Measurements from ENCODE around the gene CRYGD. TPM values are rescaled to one million over a fixed set of nuclear protein-coding genes. Genes with fewer than 3 reads are reported as not detected.

Gene CRYGD
- total and polyA plus RNA-seq, 12 donors: not detected

DNA sequence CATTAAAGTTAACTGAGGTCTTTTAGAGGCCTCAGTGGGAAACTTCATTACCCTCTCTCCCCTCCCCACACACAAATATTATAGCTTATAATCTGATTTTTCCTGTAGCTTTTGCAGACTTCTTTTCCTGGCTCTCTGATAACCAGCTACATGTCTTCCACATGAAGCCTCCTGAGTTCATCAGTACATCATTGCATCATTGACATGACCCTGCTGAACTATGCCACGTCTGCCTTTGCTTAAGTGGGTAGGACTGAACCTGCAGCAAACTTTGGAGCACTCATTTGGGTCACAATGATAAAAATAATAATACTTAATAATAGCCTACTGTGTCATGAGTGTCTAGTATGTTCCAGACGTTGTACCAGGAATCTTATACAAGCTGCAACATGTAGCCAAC lies 32.1 kb upstream of the CRYGD start:
- Histone ChIP-seq H3K9me3 (replicated peaks in 1 of 3) (no peaks in the 10 kb centered on the region), H3K36me3 (replicated peaks in 1 of 2) (no peaks in the 10 kb centered on the region), H3K4me3 (no peak overlapping the region), H3K27me3 (no peaks in the 10 kb centered on the region), H3K27ac (no peak overlapping the region), H3K4me1 (replicated peaks in 1 of 2) (no peaks in the 10 kb centered on the region)
- TF ChIP-seq, protein P1, sequence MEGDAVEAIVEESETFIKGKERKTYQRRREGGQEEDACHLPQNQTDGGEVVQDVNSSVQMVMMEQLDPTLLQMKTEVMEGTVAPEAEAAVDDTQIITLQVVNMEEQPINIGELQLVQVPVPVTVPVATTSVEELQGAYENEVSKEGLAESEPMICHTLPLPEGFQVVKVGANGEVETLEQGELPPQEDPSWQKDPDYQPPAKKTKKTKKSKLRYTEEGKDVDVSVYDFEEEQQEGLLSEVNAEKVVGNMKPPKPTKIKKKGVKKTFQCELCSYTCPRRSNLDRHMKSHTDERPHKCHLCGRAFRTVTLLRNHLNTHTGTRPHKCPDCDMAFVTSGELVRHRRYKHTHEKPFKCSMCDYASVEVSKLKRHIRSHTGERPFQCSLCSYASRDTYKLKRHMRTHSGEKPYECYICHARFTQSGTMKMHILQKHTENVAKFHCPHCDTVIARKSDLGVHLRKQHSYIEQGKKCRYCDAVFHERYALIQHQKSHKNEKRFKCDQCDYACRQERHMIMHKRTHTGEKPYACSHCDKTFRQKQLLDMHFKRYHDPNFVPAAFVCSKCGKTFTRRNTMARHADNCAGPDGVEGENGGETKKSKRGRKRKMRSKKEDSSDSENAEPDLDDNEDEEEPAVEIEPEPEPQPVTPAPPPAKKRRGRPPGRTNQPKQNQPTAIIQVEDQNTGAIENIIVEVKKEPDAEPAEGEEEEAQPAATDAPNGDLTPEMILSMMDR (IDR thresholded peaks at IDR 0.05): no peak
- no peak for TF ChIP-seq POLR2A (IDR thresholded peaks at IDR 0.05)
- 58 to 82% (median 79%) methylated on average over 2 of the region's 2 CpGs for WGBS, 4 donors
- no peak for DNase-seq
- intact Hi-C loops (cut with DNase I): no loop called here

DNA sequence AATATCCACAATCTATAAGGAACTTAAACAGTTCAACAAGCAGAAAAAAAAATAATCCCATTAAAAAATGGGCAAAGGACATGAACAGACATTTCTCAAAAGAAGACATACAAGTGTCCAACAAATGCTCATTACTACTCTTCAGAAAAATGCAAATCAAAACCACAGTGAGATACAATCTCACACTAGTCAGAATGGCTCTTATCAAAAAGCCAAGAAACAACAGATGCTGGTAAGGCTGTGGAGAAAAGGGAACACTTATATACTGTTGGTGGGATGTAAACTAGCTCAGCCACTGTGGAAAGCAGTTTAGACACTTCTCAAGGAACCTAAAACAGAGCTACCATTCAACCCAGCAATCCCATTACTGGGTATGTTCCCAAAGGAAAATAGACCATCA lies 28.8 kb upstream of the CRYGD start:
- intact Hi-C loops (cut with DNase I): no loop called here
- no peak for TF ChIP-seq POLR2A (IDR thresholded peaks at IDR 0.05)
- TF ChIP-seq, protein P1 (IDR thresholded peaks at IDR 0.05): no peak
- Histone ChIP-seq H3K4me1 (replicated peaks in 1 of 2) (no peaks in the 10 kb centered on the region), H3K4me3 (no peak overlapping the region), H3K36me3 (replicated peaks in 1 of 2) (no peaks in the 10 kb centered on the region), H3K27ac (no peak overlapping the region), H3K9me3 (replicated peaks in 1 of 3) (no peaks in the 10 kb centered on the region), H3K27me3 (no peaks in the 10 kb centered on the region)
- no peak for DNase-seq

DNA sequence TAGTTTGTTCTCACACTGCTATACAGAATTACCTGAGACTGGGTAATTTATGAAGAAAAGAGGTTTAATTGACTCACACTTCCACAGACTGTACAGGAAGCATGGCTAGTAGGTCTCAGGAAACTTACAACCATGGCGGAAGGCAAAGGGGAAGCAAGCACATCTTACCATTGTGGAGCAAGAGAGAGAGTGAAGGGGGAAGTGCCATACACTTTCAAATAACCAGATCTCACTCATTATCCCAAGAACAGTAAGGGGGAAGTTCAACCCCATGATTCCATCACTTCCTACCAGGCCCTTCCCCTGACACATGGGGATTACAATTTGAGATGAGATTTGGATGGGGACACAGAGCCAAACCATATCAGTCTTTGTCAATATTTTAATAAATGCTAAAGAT lies 26.6 kb upstream of the CRYGD start:
- 77 to 90% (median 78%) methylated on average over 1 of the region's 1 CpG for WGBS, 4 donors
- intact Hi-C loops (cut with DNase I): no loop called here
- H3K27me3 ChIP-seq: no peaks in the 10 kb centered on the region
- TF ChIP-seq, protein P1 (IDR thresholded peaks at IDR 0.05): no peak
- TF ChIP-seq POLR2A (IDR thresholded peaks at IDR 0.05): no peak
- no peaks in the 10 kb centered on the region for H3K4me1 ChIP-seq (replicated peaks in 1 of 2)
- DNase-seq: no peak
- no peaks in the 10 kb centered on the region for H3K9me3 ChIP-seq (replicated peaks in 1 of 3)
- H3K4me3 ChIP-seq: no peak overlapping the region
- no peak overlapping the region for H3K27ac ChIP-seq
- no peaks in the 10 kb centered on the region for H3K36me3 ChIP-seq (replicated peaks in 1 of 2)

DNA sequence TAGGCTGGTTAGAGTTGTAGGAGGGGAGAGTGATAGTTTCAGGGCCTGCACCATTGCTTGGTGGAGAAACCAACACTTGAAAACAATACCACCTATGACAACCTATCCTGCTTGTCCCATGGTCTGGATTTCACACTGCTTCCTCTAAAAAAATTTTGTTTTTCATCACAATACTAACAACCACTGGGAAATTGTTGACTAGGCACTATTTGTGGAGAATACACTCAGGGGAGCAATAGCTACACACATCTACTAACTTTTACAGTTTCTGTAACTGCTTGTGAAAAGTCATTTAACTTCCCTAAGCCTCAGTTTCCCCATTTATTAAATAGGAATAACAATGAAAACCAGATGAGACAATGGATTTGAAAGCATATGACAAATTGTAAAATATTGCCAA lies 25.8 kb upstream of the CRYGD start:
- no peak for TF ChIP-seq POLR2A (IDR thresholded peaks at IDR 0.05)
- TF ChIP-seq, protein P1 (IDR thresholded peaks at IDR 0.05): no peak
- Histone ChIP-seq H3K9me3 (replicated peaks in 1 of 3) (no peaks in the 10 kb centered on the region), H3K27me3 (no peaks in the 10 kb centered on the region), H3K36me3 (replicated peaks in 1 of 2) (no peaks in the 10 kb centered on the region), H3K27ac (no peak overlapping the region), H3K4me1 (replicated peaks in 1 of 2) (no peaks in the 10 kb centered on the region), H3K4me3 (no peak overlapping the region)
- no peak for DNase-seq
- intact Hi-C loops (cut with DNase I): no loop called here

Measured in adrenal gland (tissue), 12 donors.